Dendritic cell treated with granulocyte-macrophage colony-stimulating factor and Interleukin-4, amounts not matched to agents 40 ng/mL and 50 ng/mL, for 4 days (primary cell): ENCODE data around the gene CDCP1.
"Not testable (repeated sequence)": the region's sequence is repeated elsewhere in the genome, so short reads cannot be mapped to it uniquely, and the experiment has no call there.

Experiments
- H3K27ac Mint-ChIP-seq: one replicate; pipeline ENCODE4 v1.8.0; 2022; ENCODE audit warnings: mild to moderate bottlenecking, mixed read lengths
- H3K27me3 Mint-ChIP-seq: one replicate; pipeline ENCODE4 v1.8.0; 2022; ENCODE audit warnings: mild to moderate bottlenecking, mixed read lengths
- H3K36me3 Mint-ChIP-seq: one replicate; pipeline ENCODE4 v1.8.0; 2022; ENCODE audit warnings: low read depth, mixed read lengths
- H3K4me1 Mint-ChIP-seq: one replicate; pipeline ENCODE4 v1.8.0; 2022; ENCODE audit warnings: low read depth, mixed read lengths
- H3K4me3 Mint-ChIP-seq: one replicate; pipeline ENCODE4 v1.8.0; 2022; ENCODE audit warnings: mild to moderate bottlenecking, moderate library complexity, mixed read lengths
- H3K9me3 Mint-ChIP-seq: one replicate; pipeline ENCODE4 v1.8.0; 2022; ENCODE audit warnings: mixed read lengths
- intact Hi-C: fragments of 100-400 bp; cut with micrococcal nuclease; formaldehyde crosslinking; loops from one replicate; pipeline ENCODE4 v1.15.0; 2022

Gene CDCP1

DNA sequence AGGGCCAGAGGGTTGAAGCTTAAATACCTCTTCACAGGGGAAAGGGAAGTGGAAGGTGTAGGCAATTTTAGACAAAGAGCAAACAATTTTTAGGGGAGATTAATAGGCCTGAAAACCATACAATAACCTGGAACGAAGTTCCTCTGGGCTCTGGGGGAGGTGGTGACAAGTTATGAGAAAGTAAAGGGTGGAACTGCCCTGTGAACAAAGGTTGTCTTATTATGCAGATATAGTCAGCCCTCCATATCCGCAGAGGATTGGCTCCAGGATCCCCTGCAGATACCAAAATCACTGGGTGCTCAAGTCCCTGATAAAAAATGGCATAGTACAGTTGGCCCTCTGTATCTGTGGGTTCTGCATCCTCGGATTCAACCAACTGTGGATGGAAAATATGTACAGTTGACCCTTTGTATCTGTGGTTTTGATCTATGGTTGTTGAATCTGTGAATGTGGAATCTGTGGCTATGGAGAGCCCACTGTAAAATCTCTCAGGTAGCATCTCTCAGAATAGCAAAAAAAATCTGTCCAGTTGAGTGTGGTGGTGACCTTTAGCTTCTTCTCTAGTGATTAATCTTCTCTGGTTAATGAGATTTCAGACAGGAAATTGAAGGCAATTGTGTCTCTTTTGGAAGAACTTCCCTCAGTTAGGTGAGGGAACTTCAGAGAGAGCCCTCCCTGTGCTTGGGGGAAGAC, 79.9 kb downstream of the CDCP1 start:
- H3K36me3 Mint-ChIP-seq: no peaks in the 10 kb centered on the region
- no peak overlapping the region for H3K4me3 Mint-ChIP-seq
- no peaks in the 10 kb centered on the region for H3K9me3 Mint-ChIP-seq
- peaks cover 65% of the 10 kb centered on the region for H3K4me1 Mint-ChIP-seq
- H3K27me3 Mint-ChIP-seq: no peaks in the 10 kb centered on the region
- peak overlapping the region; percentile 97 for H3K27ac Mint-ChIP-seq
- intact Hi-C loops: loop anchor here (5.0 kb wide), 1 partner anchor 76 kb away; no protein-coding TSS in a partner anchor

DNA sequence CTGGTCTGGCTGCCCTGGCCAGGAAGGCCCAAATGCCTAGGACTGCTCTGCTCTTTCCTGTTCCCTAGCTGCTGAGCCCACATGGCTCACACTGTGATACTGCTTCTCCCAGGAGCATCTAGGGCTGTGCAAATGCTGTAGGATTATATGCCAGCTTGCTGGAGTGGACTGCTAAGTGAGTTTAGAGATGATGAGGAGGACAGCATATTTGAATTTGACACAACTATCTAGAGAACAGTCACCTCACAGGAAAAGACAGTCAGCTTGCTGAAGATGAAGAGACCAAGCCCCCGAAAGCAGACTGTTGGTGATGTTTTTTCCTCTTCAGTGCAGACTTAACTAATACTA, 80.8 kb downstream of the CDCP1 start:
- peaks cover 71% of the 10 kb centered on the region for H3K4me1 Mint-ChIP-seq
- H3K4me3 Mint-ChIP-seq: no peak overlapping the region
- no peaks in the 10 kb centered on the region for H3K9me3 Mint-ChIP-seq
- H3K36me3 Mint-ChIP-seq: no peaks in the 10 kb centered on the region
- intact Hi-C loops: loop anchor here (5.0 kb wide), 1 partner anchor 77 kb away; no protein-coding TSS in a partner anchor
- H3K27ac Mint-ChIP-seq: peak overlapping the region; percentile 97
- H3K27me3 Mint-ChIP-seq: no peaks in the 10 kb centered on the region

DNA sequence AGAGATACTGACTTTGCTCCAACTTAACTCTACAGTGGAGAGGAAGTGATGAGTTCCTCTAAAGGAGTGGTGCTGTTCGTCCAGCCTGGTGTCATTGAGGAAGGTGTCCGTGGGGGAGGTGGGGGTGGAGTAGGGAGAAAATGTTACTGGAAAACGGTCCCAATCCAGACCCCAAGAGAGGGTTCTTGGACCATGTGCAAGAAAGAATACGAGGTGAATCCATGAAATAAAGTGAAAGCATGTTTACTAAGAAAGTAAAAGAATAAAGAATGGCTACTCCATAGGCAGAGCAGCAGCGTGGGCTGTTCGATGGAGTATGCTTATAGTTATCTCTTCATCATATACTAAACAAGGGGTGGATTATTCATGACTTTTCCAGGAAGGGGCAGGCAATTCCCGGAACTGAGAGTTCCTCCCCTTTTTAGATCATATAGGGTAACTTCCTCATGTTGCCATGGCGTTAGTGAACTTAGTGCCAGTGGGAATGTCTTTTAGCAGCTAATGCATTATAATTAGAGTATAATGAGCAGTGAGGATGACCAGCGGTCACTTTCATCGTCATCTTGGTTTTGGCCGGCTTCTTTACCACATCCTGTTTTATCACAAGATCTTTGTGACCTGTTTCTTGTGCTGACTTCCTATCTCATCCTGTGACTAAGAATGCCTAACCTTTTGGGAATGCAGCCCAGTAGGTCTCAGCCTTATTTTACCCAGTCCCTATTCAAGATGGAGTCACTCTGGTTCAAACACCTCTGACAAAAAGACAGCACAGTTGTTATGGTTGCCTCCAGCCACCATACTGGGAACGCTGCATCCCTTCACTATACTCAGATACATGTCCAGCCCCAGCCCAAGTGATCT, 81.4 kb downstream of the CDCP1 start:
- H3K27ac Mint-ChIP-seq: peak overlapping the region; percentile 97
- H3K27me3 Mint-ChIP-seq: no peaks in the 10 kb centered on the region
- H3K36me3 Mint-ChIP-seq: no peaks in the 10 kb centered on the region
- H3K4me1 Mint-ChIP-seq: peaks cover 71% of the 10 kb centered on the region
- intact Hi-C loops: loop anchor here (5.0 kb wide), 1 partner anchor 78 kb away; no protein-coding TSS in a partner anchor
- no peaks in the 10 kb centered on the region for H3K9me3 Mint-ChIP-seq
- peak overlapping the region; percentile 81 for H3K4me3 Mint-ChIP-seq

DNA sequence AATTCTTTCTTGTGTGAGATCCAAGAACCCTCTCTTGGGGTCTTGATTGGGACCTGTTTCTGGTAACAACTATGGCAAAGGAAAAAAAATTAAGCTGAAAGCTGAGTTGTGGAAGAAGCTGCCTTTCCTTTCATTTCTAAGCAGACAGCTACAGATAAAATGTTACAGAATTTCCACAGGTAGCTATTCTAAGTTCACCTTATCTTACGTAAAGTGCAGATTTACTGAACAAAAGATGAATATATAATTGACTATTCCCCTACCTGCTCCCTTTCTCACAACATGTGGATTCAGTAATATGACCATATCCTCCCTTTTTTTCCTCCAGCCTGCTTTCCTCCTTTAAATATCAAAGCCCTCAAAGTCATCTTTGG, 83.5 kb downstream of the CDCP1 start:
- intact Hi-C loops: no loop called here
- no peaks in the 10 kb centered on the region for H3K9me3 Mint-ChIP-seq
- H3K27ac Mint-ChIP-seq: peak overlapping the region; percentile 94
- H3K36me3 Mint-ChIP-seq: no peaks in the 10 kb centered on the region
- H3K4me3 Mint-ChIP-seq: no peak overlapping the region
- peaks cover 73% of the 10 kb centered on the region for H3K4me1 Mint-ChIP-seq
- no peaks in the 10 kb centered on the region for H3K27me3 Mint-ChIP-seq

DNA sequence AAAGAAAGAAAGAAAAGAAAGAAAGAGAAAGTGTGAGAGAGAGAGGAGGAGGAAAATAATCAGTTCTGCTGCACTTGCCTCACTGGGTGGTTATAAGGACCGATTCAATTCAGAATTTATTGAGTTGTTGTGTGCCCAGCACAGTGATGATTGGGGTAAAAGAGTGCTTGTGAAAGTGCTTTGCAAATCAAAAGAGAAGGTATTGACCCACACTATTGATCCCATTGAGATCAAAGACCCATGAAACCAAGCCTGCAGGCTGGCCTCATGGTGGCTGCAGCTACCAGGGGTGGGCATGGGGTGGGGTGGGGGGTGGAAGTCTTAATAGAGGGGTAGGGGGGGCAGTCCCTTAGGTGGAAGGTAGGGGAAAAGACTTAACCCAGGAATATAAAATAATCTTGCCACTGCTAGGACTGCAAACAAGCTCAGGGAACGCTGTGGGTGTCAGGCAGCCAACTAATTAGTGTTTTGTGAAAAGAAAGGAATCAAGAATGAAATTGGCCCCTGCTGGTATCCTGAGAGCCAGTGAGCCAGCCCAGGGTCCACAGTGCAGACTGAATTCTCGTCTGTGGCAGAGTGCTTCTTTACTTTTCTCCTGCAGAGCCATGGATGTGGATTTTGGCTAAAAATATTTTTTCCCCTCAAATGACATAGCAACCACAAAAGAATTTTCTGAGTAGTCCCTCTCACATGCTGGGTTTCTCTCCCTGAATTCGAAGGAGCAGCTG, 85.8 kb downstream of the CDCP1 start:
- Mint-ChIP-seq H3K27me3 (no peaks in the 10 kb centered on the region), H3K4me3 (no peak overlapping the region), H3K9me3 (no peaks in the 10 kb centered on the region), H3K27ac (peak overlapping the region; percentile 94), H3K4me1 (peaks cover 66% of the 10 kb centered on the region), H3K36me3 (no peaks in the 10 kb centered on the region)
- intact Hi-C loops: no loop called here

DNA sequence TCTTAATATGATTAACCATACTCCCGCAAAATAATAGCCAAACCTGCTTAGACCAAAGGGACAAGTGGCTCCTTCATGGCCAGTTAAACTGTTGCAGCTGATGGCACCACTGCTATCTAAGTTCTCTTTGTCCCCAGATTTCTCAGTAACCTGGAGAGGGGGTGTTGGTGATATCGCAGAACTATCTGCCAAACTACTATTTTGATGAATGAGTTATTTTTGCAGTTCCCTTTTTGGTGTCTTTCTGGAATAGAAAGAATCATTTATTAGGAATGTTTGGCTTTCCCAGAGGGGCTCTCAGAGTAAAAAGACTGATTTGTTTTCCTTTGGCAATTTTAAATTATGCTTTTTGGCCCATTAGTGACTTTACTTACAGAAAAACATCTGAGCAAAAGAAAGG, 87.0 kb downstream of the CDCP1 start:
- Mint-ChIP-seq H3K27me3 (no peaks in the 10 kb centered on the region), H3K4me3 (no peak overlapping the region), H3K9me3 (no peaks in the 10 kb centered on the region), H3K36me3 (no peaks in the 10 kb centered on the region), H3K27ac (peak overlapping the region; percentile 46), H3K4me1 (peaks cover 62% of the 10 kb centered on the region)
- intact Hi-C loops: loop anchor here (5.0 kb wide), 1 partner anchor 153 kb away; no protein-coding TSS in a partner anchor

DNA sequence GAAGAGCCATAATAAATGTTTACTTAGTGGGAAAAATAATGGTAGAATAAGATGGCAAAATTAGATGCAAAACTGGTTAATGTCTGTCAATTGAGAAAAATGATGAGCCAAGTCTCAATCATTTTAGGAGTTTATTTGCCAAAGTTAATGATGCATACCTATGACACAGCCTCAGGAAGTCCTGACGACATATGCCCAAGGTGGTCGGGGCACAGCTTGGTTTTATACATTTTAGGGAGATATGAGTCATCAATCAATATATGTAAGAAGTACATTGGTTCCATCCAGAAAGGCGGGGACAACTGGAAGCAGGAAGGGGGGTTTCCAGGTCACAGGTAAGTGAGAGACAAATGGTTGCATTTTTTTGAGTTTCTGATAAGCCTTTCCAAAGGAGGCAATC, 88.6 kb downstream of the CDCP1 start:
- Mint-ChIP-seq H3K27ac (peak overlapping the region; percentile 46), H3K27me3 (no peaks in the 10 kb centered on the region), H3K4me3 (no peak overlapping the region), H3K9me3 (no peaks in the 10 kb centered on the region), H3K36me3 (no peaks in the 10 kb centered on the region), H3K4me1 (peaks cover 64% of the 10 kb centered on the region)
- intact Hi-C loops: loop anchor here (5.0 kb wide), 1 partner anchor 155 kb away; no protein-coding TSS in a partner anchor

DNA sequence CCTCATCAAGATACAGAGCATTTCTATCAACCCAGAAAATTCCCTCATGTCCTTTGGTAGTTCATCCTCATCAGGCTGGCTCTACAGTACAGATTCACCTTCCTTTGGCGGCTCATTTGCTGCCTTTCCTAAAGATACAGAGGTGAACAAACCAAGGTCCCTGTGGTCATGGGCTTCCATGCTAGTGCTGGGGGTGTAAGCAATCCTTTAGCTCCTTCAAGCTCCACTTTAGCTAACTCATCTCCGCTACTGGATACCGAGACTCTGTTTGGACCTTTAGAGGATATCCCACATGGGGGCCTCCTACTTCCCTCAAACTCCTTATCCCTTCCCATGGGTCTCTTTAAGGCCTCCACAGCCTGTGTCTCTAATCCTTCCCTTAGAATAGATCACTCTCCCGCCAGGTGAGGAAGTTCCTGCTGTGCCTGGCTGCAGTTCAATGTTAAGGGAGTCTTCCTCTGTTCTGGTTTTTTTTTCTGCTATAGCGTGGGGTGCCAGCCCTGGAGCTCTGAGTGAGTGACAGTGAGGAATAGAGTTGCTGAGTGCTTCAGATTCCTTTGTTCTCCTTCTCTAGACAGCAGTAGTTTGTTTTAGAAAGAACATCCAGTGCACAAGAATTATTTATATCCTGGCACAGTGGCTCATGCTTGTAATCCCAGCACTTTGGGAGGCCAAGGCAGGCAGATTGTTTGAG, 89.4 kb downstream of the CDCP1 start:
- intact Hi-C loops: loop anchor here (5.0 kb wide), 1 partner anchor 156 kb away; no protein-coding TSS in a partner anchor
- Mint-ChIP-seq H3K4me3 (no peak overlapping the region), H3K27me3 (no peaks in the 10 kb centered on the region), H3K9me3 (no peaks in the 10 kb centered on the region), H3K27ac (peak overlapping the region; percentile 46), H3K4me1 (peaks cover 66% of the 10 kb centered on the region), H3K36me3 (no peaks in the 10 kb centered on the region)

DNA sequence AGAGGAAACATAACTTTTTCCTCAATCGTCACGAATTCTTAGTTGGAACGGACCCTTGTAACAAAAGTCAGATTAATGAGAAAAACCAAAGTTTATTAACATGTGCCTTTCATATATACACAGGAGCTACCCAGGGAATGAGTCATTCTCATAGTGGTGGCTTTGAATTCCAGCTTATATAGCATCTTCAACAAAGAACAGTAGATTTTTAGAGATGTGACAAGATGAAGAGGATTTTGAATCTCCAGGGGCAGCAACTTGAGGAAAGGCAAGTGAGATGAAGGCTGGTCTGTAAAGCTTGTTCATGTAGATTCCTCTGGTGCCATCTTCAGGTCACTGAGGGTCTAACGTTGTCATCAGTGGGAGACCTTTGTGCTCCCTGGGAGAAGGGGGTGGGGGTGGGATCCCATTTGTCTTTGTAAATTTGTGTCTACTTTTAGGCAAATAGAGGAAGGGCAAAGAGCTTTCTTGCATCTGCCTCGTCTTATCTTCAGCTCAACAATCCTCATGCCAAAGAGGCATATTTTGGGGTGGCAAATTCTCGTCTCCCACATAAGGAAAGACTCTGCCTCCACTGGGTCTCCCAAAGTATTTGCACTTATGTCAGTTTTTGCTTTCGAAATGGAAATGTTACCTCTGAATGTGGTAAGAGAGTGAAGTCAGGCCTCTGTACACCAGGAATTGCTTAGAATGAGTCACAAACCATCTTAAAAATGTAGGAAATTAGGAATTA, 90.6 kb downstream of the CDCP1 start:
- intact Hi-C loops: loop anchor here (5.0 kb wide), 1 partner anchor 157 kb away; no protein-coding TSS in a partner anchor
- Mint-ChIP-seq H3K9me3 (no peaks in the 10 kb centered on the region), H3K4me3 (no peak overlapping the region), H3K36me3 (no peaks in the 10 kb centered on the region), H3K4me1 (peaks cover 61% of the 10 kb centered on the region), H3K27ac (peak overlapping the region; percentile 20), H3K27me3 (peaks cover 1% of the 10 kb centered on the region)

DNA sequence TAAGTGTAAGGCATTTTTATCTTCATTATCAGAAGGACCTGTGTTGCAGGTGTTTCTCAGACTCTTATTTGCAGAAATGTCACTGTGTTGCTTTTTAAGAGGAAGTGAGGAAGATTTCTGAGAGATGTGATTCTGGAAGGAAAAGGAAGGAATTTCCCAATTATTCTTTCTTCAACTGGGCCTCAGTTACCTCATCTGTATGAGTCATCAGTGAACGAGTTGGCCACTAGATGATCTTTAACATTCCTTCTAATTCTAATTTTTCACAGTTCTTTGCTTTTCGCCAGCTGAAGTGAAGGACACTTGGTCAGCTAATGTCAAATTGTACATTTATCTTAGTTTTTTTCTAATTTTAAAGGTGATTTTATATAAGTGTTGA, 91.2 kb downstream of the CDCP1 start:
- Mint-ChIP-seq H3K27ac (no peak overlapping the region), H3K4me1 (peaks cover 66% of the 10 kb centered on the region), H3K27me3 (peaks cover 1% of the 10 kb centered on the region), H3K4me3 (no peak overlapping the region), H3K36me3 (no peaks in the 10 kb centered on the region), H3K9me3 (no peaks in the 10 kb centered on the region)
- intact Hi-C loops: loop anchor here (5.0 kb wide), 1 partner anchor 157 kb away; no protein-coding TSS in a partner anchor

DNA sequence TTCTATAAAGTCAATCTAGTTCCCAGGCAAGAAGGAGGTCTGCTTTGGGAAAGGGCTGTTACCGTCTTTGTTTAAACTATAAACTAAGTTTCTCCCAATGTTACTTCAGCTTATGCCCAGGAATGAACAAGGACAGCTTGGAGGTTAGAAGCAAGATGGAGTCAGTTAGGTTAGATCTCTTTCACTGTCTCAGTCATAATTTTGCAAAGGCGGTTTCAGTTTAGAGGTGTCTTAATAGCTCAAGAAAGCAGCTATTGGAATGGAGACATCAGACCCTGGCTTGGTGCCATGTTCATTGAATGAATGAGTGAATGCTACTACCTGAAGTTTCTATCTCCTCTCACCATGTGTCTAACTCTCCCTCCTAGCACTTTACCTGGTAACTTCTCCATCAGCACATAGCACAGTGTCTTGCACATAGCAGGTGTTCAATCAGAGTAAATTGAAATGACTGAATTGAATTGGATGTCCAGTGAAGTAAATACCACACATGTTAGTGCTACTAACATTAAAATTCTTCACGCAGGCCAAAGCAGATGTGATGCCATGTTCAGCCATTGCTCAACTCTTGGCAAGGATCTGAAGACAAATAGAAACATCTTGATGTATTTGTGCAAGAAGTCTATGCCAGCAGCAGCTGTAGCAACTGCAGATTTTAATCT, 91.9 kb downstream of the CDCP1 start:
- H3K4me3 Mint-ChIP-seq: no peak overlapping the region
- H3K4me1 Mint-ChIP-seq: peaks cover 73% of the 10 kb centered on the region
- intact Hi-C loops: no loop called here
- no peaks in the 10 kb centered on the region for H3K36me3 Mint-ChIP-seq
- no peaks in the 10 kb centered on the region for H3K9me3 Mint-ChIP-seq
- no peak overlapping the region for H3K27ac Mint-ChIP-seq
- H3K27me3 Mint-ChIP-seq: peaks cover 1% of the 10 kb centered on the region

DNA sequence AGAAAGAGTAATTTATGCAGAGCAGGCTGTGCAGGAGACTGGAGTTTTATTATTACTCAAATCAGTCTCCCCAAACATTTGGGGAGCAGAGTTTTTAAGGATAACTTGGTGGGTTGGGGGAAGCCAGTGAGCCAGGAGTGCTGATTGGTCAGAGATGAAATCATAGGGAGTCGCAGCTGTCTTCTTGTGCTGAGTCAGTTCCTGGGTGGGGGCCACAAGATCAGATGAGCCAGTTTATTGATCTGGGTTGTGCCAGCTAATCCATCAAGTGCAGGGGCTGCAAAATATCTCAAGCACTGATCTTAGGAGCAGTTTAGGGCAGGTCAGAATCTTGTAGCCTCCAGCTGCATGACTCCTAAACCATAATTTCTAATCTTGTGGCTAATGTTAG, 92.4 kb downstream of the CDCP1 start:
- H3K9me3 Mint-ChIP-seq, H3K36me3 Mint-ChIP-seq, intact Hi-C loops, H3K4me3 Mint-ChIP-seq, H3K27ac Mint-ChIP-seq, H3K27me3 Mint-ChIP-seq: not testable (repeated sequence)
- peaks cover 77% of the 10 kb centered on the region for H3K4me1 Mint-ChIP-seq
